K562 (cell line): Measurements from ENCODE around the gene KCNK1. TPM values are rescaled to one million over a fixed set of nuclear protein-coding genes. Genes with fewer than 3 reads are reported as not detected.

Experiments used
- ARID1B ChIP-seq: fragments of 450-650 bp; IDR thresholded peaks from 2 replicates; pipeline ENCODE4 v1.6.1; 2016; ENCODE audit warnings: antibody characterized with exemption, mild to moderate bottlenecking, inconsistent platforms
- CREB3 ChIP-seq: fragments of 450-650 bp; conservative IDR thresholded peaks from 2 replicates; pipeline ENCODE4 v1.6.1; 2016; ENCODE audit warnings: missing genetic modification characterization, low read depth, mild to moderate bottlenecking, missing compliant biosample characterization, moderate library complexity
- HCFC1 ChIP-seq: IDR thresholded peaks from 2 replicates; pipeline ENCODE4 v1.6.1; 2012; ENCODE audit warnings: low read depth, low read length, improper control_type of control experiment
- LARP7 ChIP-seq: fragments of 450-650 bp; IDR thresholded peaks from 2 replicates; pipeline ENCODE4 v1.6.1; 2016
- NFIX ChIP-seq: fragments of 250-450 bp; sonication (Bioruptor Pico); IDR thresholded peaks from 2 replicates; pipeline ENCODE4 v1.4.0; 2020; ENCODE audit warnings: low read depth, mild to moderate bottlenecking, moderate library complexity
- NKRF ChIP-seq: fragments of 450-650 bp; IDR thresholded peaks from 2 replicates; pipeline ENCODE4 v1.6.1; 2016; ENCODE audit warnings: borderline replicate concordance
- NRF1 ChIP-seq, 2 experiments: fragments of 450-650 bp; IDR thresholded peaks in 1 of 2; conservative IDR thresholded peaks in 1 of 2; 2 replicates each; pipeline ENCODE4 v1.6.1; 2014; ENCODE audit warnings: mild to moderate bottlenecking in 2 of 2
- POLR3G ChIP-seq: IDR thresholded peaks from 2 replicates; pipeline ENCODE4 v1.6.1; 2011; ENCODE audit not compliant: insufficient read length, insufficient replicate concordance; ENCODE audit errors: extremely low read depth
- RBFOX2 ChIP-seq: fragments of 200-400 bp; formaldehyde crosslinking; IDR thresholded peaks from 2 replicates; pipeline ENCODE4 v1.6.1; 2017; ENCODE audit warnings: low read depth, mild to moderate bottlenecking, low read length, moderate library complexity
- ZNF449 ChIP-seq: fragments of 250-450 bp; sonication (Bioruptor Pico); IDR thresholded peaks from 2 replicates; pipeline ENCODE4 v1.8.0; 2022; ENCODE audit warnings: moderate library complexity, mild to moderate bottlenecking, inconsistent platforms
- polyA plus RNA-seq, 8 experiments: library from polyadenylated mRNA; depleted of rRNA in 4 of 8; stranded (reverse) in 5 of 8; unstranded in 3 of 8; fragments of >200 nt; fragmentation: Nextera tagmentation in 2 of 8; fragmentation: Illumina TruSeq in 1 of 8; extraction: Ambion mirVana in 2 of 8; extraction: Trizol in 1 of 8; gene quantifications; 2 replicates each; pipeline versions ENCODE4 v1.2.1 to v1.2.3, GENCODE V29; 2011 to 2014; ENCODE audit warnings: inconsistent platforms in 1 of 8, missing spikeins in 1 of 8
- total RNA-seq, 7 experiments: library from RNA; depleted of rRNA in 6 of 7; stranded (reverse); fragments of >200 nt in 6 of 7; fragmentation: Illumina TruSeq in 2 of 7; extraction: Trizol in 2 of 7; gene quantifications; 2 replicates each; pipeline versions ENCODE4 v1.2.1 to v1.2.3, GENCODE V29; 2011 to 2021; ENCODE audit warnings: low replicate concordance in 1 of 7
- TF ChIP-seq, protein P1 (sequence below): sonication (generic); formaldehyde crosslinking; IDR thresholded peaks from 2 replicates; pipeline ENCODE4 v1.8.0; 2022; ENCODE audit warnings: mild to moderate bottlenecking, low read depth, missing genetic modification reagents
- TF ChIP-seq, protein P2 (sequence below): sonication (generic); formaldehyde crosslinking; IDR thresholded peaks from 2 replicates; pipeline ENCODE4 v1.8.1; 2023; ENCODE audit warnings: missing genetic modification reagents, mild to moderate bottlenecking, borderline replicate concordance
- TF ChIP-seq, protein P3 (sequence below): sonication (generic); formaldehyde crosslinking; IDR thresholded peaks from 2 replicates; pipeline ENCODE4 v1.5.0; 2020; ENCODE audit warnings: missing genetic modification reagents

KCNK1 gene
- total and polyA plus RNA-seq, 9 of the 15 experiments (the other 6 are each of a cell fraction or from before 2014, with no cell fraction given) = 3.1 to 22.7 (median 6.0) TPM

DNA sequence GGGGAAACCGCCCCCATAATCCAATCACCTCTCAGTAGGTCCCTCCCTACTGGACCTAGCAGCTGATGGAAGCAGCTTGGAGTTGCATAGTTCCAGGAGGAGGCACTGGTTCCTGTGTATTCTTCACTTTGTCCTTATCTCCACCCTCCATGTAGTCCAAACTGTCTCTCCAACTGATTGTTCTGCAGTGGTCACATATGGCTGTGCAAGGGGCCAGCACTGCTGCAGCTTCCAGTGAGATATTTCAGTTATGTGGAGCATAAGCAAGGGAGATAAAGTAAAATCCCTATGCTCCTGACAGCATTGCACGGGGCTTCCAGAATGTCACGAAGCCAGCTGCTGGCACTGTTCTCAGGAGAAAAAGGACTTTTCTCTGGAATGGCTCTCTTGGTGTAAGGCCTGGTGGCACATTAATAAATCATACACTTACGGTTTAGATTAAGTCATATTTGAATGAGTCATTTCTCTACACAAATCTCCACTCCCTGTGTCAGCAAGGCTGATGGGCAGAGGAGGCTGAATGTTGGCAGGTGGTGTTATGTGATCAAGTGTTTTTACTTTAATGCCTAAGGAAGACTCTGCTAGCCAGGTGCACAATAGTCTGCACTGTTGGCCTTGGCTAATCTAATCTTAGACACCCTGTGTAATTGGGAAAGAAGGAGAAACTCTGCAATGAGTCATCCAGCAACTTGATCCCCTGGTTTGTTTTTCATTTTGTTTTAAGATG lies 93.4 kb downstream of the KCNK1 start (continued):
- TF ChIP-seq, protein P1, sequence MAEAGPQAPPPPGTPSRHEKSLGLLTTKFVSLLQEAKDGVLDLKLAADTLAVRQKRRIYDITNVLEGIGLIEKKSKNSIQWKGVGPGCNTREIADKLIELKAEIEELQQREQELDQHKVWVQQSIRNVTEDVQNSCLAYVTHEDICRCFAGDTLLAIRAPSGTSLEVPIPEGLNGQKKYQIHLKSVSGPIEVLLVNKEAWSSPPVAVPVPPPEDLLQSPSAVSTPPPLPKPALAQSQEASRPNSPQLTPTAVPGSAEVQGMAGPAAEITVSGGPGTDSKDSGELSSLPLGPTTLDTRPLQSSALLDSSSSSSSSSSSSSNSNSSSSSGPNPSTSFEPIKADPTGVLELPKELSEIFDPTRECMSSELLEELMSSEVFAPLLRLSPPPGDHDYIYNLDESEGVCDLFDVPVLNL = no peak
- TF ChIP-seq NRF1 (conservative IDR thresholded peaks at IDR 0.05 in 1 of 2, IDR thresholded peaks at IDR 0.05 in 1 of 2) = no peak
- no peak for TF ChIP-seq LARP7
- no peak for TF ChIP-seq RBFOX2
- no peak for TF ChIP-seq POLR3G
- TF ChIP-seq ZNF449 (CRISPR knock-in tag) = no peak
- TF ChIP-seq, protein P2, sequence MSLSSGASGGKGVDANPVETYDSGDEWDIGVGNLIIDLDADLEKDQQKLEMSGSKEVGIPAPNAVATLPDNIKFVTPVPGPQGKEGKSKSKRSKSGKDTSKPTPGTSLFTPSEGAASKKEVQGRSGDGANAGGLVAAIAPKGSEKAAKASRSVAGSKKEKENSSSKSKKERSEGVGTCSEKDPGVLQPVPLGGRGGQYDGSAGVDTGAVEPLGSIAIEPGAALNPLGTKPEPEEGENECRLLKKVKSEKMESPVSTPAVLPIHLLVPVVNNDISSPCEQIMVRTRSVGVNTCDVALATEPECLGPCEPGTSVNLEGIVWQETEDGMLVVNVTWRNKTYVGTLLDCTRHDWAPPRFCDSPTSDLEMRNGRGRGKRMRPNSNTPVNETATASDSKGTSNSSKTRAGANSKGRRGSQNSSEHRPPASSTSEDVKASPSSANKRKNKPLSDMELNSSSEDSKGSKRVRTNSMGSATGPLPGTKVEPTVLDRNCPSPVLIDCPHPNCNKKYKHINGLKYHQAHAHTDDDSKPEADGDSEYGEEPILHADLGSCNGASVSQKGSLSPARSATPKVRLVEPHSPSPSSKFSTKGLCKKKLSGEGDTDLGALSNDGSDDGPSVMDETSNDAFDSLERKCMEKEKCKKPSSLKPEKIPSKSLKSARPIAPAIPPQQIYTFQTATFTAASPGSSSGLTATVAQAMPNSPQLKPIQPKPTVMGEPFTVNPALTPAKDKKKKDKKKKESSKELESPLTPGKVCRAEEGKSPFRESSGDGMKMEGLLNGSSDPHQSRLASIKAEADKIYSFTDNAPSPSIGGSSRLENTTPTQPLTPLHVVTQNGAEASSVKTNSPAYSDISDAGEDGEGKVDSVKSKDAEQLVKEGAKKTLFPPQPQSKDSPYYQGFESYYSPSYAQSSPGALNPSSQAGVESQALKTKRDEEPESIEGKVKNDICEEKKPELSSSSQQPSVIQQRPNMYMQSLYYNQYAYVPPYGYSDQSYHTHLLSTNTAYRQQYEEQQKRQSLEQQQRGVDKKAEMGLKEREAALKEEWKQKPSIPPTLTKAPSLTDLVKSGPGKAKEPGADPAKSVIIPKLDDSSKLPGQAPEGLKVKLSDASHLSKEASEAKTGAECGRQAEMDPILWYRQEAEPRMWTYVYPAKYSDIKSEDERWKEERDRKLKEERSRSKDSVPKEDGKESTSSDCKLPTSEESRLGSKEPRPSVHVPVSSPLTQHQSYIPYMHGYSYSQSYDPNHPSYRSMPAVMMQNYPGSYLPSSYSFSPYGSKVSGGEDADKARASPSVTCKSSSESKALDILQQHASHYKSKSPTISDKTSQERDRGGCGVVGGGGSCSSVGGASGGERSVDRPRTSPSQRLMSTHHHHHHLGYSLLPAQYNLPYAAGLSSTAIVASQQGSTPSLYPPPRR (CRISPR knock-in tag) = no peak; the same call in 1 of the 2 replicates
- TF ChIP-seq NFIX (CRISPR knock-in tag) = no peak
- no peak for TF ChIP-seq HCFC1
- no peak for TF ChIP-seq CREB3 (tag)
- no peak for TF ChIP-seq NKRF
- TF ChIP-seq, protein P3, sequence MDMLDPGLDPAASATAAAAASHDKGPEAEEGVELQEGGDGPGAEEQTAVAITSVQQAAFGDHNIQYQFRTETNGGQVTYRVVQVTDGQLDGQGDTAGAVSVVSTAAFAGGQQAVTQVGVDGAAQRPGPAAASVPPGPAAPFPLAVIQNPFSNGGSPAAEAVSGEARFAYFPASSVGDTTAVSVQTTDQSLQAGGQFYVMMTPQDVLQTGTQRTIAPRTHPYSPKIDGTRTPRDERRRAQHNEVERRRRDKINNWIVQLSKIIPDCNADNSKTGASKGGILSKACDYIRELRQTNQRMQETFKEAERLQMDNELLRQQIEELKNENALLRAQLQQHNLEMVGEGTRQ (CRISPR knock-in tag) = no peak
- peak; percentile 88 for TF ChIP-seq ARID1B
